OCI-LY7 (cell line): Measurements from ENCODE around the gene MYL5. TPM values are rescaled to one million over a fixed set of nuclear protein-coding genes. Genes with fewer than 3 reads are reported as not detected.

Experiments used
- Bru-seq: library from RNA; stranded (reverse); fragments of 400-500 nt; gene quantifications from one replicate; lab custom pipeline; 2021; lab: Mats Ljungman, UMichigan
- BruChase-seq, 2 experiments: library from RNA; stranded (reverse); fragments of 400-500 nt; gene quantifications; one replicate each; lab custom pipeline; 2021; lab: Mats Ljungman, UMichigan
- BruUV-seq: library from RNA; stranded (reverse); fragments of 400-500 nt; replicated peaks from 2 replicates; lab custom pipeline; 2021; lab: Mats Ljungman, UMichigan
- CTCF ChIA-PET: fragments of 300-600 bp; sonication (Branson Sonifier 250); formaldehyde crosslinking; loops from one replicate; lab custom pipeline; 2022; ENCODE audit warnings: antibody characterized with exemption; ENCODE audit not compliant: unreplicated experiment; lab: Charles Lee
- POLR2A ChIA-PET: fragments of 300-600 bp; sonication (Branson Sonifier 250); formaldehyde crosslinking; loops from one replicate; lab custom pipeline; 2022; ENCODE audit warnings: antibody characterized with exemption; lab: Charles Lee
- DNase-seq: peaks from one replicate; pipeline ENCODE4 v3.0.0-alpha.2; 2015; ENCODE audit warnings: low spot score
- H2AFZ ChIP-seq: fragments of 200-600 bp; sonication (generic), shearing (Covaris generic); 2 replicates; pipeline ENCODE4 v1.6.1; 2014; ENCODE audit warnings: mild to moderate bottlenecking, antibody characterized with exemption, low read length, moderate library complexity
- H3K27ac ChIP-seq: fragments of 200-600 bp; sonication (generic); 2 replicates; pipeline ENCODE4 v1.5.1; 2014; ENCODE audit warnings: mixed run types, low read depth, mild to moderate bottlenecking, moderate library complexity, low read length, inconsistent platforms; ENCODE audit not compliant: poor library complexity, severe bottlenecking
- H3K36me3 ChIP-seq: fragments of 200-600 bp; sonication (generic); 2 replicates; pipeline ENCODE4 v1.6.1; 2014; ENCODE audit warnings: mild to moderate bottlenecking, antibody characterized with exemption, low read length, moderate library complexity, mixed read lengths; ENCODE audit not compliant: insufficient read depth
- H3K4me1 ChIP-seq: fragments of 200-600 bp; sonication (generic); 2 replicates; pipeline ENCODE4 v1.5.1; 2014; ENCODE audit warnings: mild to moderate bottlenecking, low read length; ENCODE audit not compliant: insufficient read depth, poor library complexity, severe bottlenecking
- H3K4me2 ChIP-seq: fragments of 200-600 bp; sonication (generic); 2 replicates; pipeline ENCODE4 v1.6.1; 2014; ENCODE audit warnings: mild to moderate bottlenecking, low read length
- H3K4me3 ChIP-seq: fragments of 200-600 bp; sonication (generic); 2 replicates; pipeline ENCODE4 v1.5.1; 2014; ENCODE audit warnings: mild to moderate bottlenecking, low read depth, low read length; ENCODE audit not compliant: poor library complexity, severe bottlenecking
- H3K79me2 ChIP-seq: fragments of 200-600 bp; sonication (generic); 2 replicates; pipeline ENCODE4 v1.6.1; 2016; ENCODE audit warnings: low read depth, mild to moderate bottlenecking, low read length, moderate library complexity, mixed read lengths; ENCODE audit not compliant: insufficient read depth
- H3K9me2 ChIP-seq: fragments of 200-600 bp; sonication (generic); 2 replicates; pipeline ENCODE4 v1.6.1; 2016; ENCODE audit warnings: mild to moderate bottlenecking, low read length, mixed read lengths; ENCODE audit not compliant: insufficient read depth
- H3K9me3 ChIP-seq: fragments of 200-600 bp; sonication (generic); 2 replicates; pipeline ENCODE4 v1.6.1; 2014; ENCODE audit warnings: mild to moderate bottlenecking, mixed run types, low read length, mixed read lengths
- H4K20me1 ChIP-seq: fragments of 200-600 bp; sonication (generic); 2 replicates; pipeline ENCODE4 v1.6.1; 2014; ENCODE audit warnings: mild to moderate bottlenecking, antibody characterized with exemption, low read length, moderate library complexity, mixed read lengths; ENCODE audit not compliant: insufficient read depth
- EZH2phosphoT487 ChIP-seq: fragments of 200-600 bp; sonication (generic); IDR thresholded peaks from 2 replicates; pipeline ENCODE4 v1.6.1; 2018; ENCODE audit warnings: low read depth, borderline replicate concordance, mild to moderate bottlenecking, mixed run types, antibody characterized with exemption, low read length, moderate library complexity, mixed read lengths
- intact Hi-C: fragments of 100-400 bp; cut with micrococcal nuclease; formaldehyde crosslinking; loops from one replicate; pipeline ENCODE4 v1.10.0; 2022; ENCODE audit not compliant: unreplicated experiment
- long read RNA-seq: library from polyadenylated mRNA; stranded (forward); transcript quantifications from one replicate; pipeline ENCODE4 v2.0.0, GENCODE V29; 2022
- total RNA-seq, 2 experiments: library from RNA; depleted of rRNA in 1 of 2; stranded (reverse); fragments of >200 nt in 1 of 2; shearing (Covaris generic) in 1 of 2; gene quantifications; 2 replicates each; pipeline ENCODE4 v1.2.3, GENCODE V29; 2014 to 2022
- TF ChIP-seq, protein P1 (sequence below): fragments of 200-600 bp; sonication (generic); conservative IDR thresholded peaks from 2 replicates; pipeline ENCODE4 v1.5.1; 2014; ENCODE audit warnings: mild to moderate bottlenecking, antibody characterized with exemption, low read length, moderate library complexity, mixed read lengths

MYL5 gene
- total RNA-seq (2014; rRNA removed; shearing (Covaris generic)) (23.0 and 24.4 TPM in 2 replicates), total RNA-seq (2022) (62.2 and 67.4 TPM in 2 replicates), Bru-seq, nascent RNA (percentile 46 among the genes with signal in this experiment), BruChase-seq, experiment 1, labeled RNA remaining after a 6-hour chase (percentile 49 among the genes with signal in this experiment), BruChase-seq, experiment 2, labeled RNA remaining after a 2-hour chase (percentile 45 among the genes with signal in this experiment)
- long read RNA-seq, partial matches to known transcripts: 14 of 38 reads
- long read RNA-seq, other reads (novel, unspliced or antisense): 22 of 38 reads

GRCh38 chr4:674172-675035, at the start of gene MYL5, which contains the start of gene ATP5ME:
Gene MYL5 (plus strand): TSS chr4:674542. CDS start chr4:678027, 3,485 bp downstream.
Gene ATP5ME (minus strand): TSS chr4:674276. CDS start chr4:674247, 29 bp downstream.
- H3K36me3 ChIP-seq: peaks cover 38% of the 10 kb centered on the region
- ChIA-PET POLR2A (interaction anchor here (0.6 kb wide), 1 partner anchor 1605 kb away, joined by 3 read pairs; no protein-coding TSS in a partner anchor), CTCF (no interaction called here)
- no peaks in the 10 kb centered on the region for H3K9me2 ChIP-seq
- peak within 1 kb of the TSS; percentile 94 for H3K27ac ChIP-seq
- intact Hi-C loops: loop anchor here (1.0 to 10.0 kb wide), 3 partner anchors 200 to 1040 kb away; partner anchors contain the start of gene SLBP
- peaks cover 17% of the 10 kb centered on the region for H3K79me2 ChIP-seq
- peaks cover 46% of the 10 kb centered on the region for H3K4me1 ChIP-seq
- TF ChIP-seq, protein P1, sequence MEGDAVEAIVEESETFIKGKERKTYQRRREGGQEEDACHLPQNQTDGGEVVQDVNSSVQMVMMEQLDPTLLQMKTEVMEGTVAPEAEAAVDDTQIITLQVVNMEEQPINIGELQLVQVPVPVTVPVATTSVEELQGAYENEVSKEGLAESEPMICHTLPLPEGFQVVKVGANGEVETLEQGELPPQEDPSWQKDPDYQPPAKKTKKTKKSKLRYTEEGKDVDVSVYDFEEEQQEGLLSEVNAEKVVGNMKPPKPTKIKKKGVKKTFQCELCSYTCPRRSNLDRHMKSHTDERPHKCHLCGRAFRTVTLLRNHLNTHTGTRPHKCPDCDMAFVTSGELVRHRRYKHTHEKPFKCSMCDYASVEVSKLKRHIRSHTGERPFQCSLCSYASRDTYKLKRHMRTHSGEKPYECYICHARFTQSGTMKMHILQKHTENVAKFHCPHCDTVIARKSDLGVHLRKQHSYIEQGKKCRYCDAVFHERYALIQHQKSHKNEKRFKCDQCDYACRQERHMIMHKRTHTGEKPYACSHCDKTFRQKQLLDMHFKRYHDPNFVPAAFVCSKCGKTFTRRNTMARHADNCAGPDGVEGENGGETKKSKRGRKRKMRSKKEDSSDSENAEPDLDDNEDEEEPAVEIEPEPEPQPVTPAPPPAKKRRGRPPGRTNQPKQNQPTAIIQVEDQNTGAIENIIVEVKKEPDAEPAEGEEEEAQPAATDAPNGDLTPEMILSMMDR: peak; percentile 85
- TF ChIP-seq EZH2phosphoT487: no peak
- H3K4me3 ChIP-seq: peak within 1 kb of the TSS; percentile 98
- peak; percentile 98 for DNase-seq
- H3K9me3 ChIP-seq: no peaks in the 10 kb centered on the region
- no peaks in the 10 kb centered on the region for H4K20me1 ChIP-seq
- no TSS peak for BruUV-seq
- H3K4me2 ChIP-seq: peak within 1 kb of the TSS; percentile 96
- peak within 1 kb of the TSS; percentile 64; the same call in 1 of the 2 replicates for H2AFZ ChIP-seq

- Histone ChIP-seq H3K27ac (no peak within 1 kb of the TSS), H3K9me3 (no peaks in the 10 kb centered on the region), H3K4me3 (no peak within 1 kb of the TSS), H3K79me2 (no peaks in the 10 kb centered on the region), H3K4me2 (no peak within 1 kb of the TSS), H2AFZ (no peak within 1 kb of the TSS), H3K36me3 (no peaks in the 10 kb centered on the region), H3K9me2 (no peaks in the 10 kb centered on the region), H3K4me1 (no peaks in the 10 kb centered on the region), H4K20me1 (no peaks in the 10 kb centered on the region)
- TF ChIP-seq, protein P1: no peak
- TF ChIP-seq EZH2phosphoT487: no peak
- no TSS peak for BruUV-seq
- intact Hi-C loops: no loop called here
- CTCF ChIA-PET: no interaction called here
- no peak for DNase-seq
- POLR2A ChIA-PET: no interaction called here
These were observed 49.4 kb upstream of the MYL5 start, which contains the start of gene PDE6B for GRCh38 chr4:624705-625590. Gene PDE6B (plus strand): TSS chr4:625573. CDS start chr4:625627, 54 bp downstream.
